GM19035 (cell line): ENCODE data around the gene VDAC1.
"Not testable (repeated sequence)": the region's sequence is repeated elsewhere in the genome, so short reads cannot be mapped to it uniquely, and the experiment has no call there.

Source experiments
- ATAC-seq: cut with Tn5 transposase; IDR thresholded peaks from one replicate; pipeline ENCODE4 v1.9.1; 2021; ENCODE audit not compliant: unreplicated experiment

Gene VDAC1

DNA sequence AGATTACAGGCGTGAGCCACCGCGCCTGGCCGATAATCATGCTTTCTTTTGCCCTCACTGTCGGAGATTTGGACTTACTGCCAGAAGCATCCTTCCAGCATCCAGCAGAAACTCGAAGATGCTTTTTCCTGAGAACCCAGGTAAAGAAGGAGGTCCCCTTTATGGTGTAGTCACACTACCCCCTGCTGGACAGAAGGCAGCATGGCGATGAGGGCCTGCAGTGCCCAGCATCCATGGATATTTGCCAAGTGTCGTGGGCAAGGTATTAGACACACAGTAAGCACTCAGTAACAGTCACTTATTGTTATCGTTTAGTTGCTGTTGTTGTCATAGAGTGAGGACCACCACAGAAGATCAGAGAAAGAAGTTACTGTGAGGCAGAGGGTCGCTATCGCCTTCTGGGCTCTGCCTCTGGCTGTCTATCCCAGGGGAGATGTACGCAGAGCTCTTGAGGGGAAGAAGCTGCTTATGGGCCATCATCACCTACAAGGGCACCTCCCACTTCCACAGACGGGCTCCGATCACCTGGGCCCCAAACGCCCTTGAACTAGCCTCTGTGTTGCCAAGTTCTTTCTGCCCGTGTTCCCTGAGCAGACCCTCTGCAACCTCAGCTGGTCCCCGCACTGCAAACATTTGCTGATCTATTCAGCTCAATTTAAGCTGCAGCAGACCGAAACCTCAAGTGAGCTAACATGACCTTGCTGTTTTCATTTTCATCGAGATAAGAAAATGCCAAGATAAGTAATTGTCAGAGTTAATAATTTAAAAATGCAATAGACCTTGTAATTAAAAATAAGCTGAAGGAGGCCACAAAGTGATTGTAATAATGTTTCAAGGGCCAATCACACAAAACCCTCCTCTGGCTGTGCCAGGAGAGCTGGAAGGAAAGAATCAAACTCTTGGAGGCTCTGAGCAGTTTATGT lies 60.3 kb downstream of the VDAC1 start:
- ATAC-seq, result no peak

DNA sequence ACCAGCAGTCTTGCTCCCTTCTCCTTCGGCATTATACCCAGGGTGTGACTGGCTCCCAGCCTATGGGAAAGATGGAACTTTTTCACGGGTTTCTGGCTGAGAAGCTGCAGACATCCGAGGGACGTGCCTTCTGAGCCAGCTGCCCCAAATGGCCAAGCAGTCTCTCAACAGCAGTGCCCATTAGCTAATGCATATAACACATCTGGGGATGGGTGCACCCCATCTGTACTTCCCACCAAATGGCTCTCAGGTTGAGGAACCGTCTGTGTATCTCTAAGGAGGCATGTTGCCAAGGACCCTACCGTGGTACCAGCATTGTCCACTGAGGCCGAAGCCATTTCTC lies 61.3 kb downstream of the VDAC1 start:
- ATAC-seq, result no peak

GRCh38 chr5:133942614-133943474 lies 61.9 kb downstream of the VDAC1 start:
- ATAC-seq, result no peak

DNA sequence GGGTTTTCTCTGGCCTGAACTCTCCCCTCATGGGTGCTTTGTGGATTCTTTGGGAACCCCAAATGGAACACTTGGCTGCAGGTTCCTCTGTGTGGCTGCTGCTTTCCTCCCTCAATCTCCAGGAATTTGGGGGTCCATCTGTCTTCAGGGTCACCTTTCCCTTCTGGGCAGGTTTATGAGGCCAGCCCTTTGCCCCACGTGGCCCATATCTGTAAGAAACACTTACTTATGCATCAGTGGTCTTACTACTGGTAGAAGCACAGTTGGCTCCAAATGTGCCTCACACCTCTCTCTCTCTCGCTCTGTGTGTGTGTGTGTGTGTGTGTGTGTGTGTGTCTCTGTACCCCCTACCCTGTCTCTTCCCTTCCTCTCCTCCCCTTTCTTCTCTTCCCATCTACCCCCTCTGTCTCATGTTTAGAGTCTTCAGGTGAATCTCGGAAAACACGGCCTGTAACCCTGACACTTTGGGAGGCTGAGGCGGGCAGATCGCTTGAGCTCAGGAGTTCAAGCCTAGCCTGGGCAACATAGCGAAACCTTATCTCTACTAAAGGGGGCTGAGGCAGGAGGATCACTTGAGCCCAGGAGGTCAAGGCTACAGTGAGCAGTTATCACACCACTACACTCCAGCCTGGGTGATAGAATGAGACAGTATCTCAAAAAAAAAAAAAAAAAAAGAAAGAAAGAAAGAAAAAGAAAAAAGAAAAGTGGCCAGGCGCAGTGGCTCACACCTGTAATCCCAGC lies 63.1 kb downstream of the VDAC1 start:
- ATAC-seq, result no peak

DNA sequence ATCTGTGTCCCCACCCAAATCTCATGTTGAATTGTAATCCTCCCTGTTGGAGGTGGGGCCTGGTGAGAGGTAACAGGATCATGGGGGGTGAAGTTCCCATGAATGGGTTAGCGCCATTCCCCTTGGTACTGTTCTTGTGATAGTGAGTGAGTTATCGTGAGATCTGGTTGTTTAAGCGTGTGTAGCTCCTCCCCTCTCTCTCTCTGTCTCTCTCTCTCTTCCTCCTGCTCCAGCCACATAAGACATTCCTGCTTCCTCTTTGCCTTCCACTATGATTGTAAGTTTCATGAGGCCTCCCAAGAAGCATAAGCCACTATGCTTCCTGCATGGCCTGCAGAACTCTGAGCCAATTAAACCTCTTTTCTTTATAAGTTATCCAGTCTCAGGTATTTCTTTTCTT lies 65.1 kb downstream of the VDAC1 start:
- no peak for ATAC-seq

- no peak for ATAC-seq
These were observed 65.8 kb downstream of the VDAC1 start for GRCh38 chr5:133938929-133939328.

DNA sequence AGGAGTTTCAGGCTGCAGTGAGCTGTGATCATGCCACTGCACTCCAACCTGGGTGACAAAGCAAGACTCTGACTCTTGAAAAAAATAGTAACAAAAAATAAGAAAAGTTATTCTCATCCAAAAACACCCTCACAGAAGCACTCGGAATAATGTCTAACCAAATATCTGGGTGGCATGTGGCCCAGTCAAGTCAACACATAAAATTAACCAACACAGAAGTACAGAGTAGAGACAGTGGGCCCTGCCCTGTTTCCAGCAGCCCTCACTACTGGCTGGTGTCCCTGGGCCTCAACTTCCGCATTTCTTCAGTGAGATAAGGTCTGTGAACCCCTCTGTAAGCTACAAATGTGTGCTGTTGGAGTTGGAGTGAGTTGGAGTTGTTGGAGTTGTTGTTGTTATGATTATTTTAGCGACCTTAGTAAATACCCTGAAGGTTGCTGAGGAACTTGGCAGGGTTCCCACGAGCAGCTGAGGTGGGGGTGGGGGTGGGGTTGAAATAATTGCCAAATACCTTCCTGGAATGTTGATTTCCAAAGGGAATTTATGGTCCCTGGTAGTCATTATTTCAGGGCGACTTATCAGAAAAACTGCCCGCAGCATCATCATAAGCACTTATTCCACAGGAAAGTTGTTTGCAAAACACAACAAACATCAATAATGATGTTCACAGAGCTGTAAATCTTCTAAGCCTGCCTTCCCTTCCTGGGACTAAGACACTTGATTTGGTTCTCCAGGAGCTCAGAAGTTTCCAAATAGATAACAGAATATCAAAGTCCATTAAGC lies 66.5 kb downstream of the VDAC1 start:
- ATAC-seq, result no peak

- not testable (repeated sequence) for ATAC-seq
These were observed 67.1 kb downstream of the VDAC1 start for GRCh38 chr5:133937628-133938027.

DNA sequence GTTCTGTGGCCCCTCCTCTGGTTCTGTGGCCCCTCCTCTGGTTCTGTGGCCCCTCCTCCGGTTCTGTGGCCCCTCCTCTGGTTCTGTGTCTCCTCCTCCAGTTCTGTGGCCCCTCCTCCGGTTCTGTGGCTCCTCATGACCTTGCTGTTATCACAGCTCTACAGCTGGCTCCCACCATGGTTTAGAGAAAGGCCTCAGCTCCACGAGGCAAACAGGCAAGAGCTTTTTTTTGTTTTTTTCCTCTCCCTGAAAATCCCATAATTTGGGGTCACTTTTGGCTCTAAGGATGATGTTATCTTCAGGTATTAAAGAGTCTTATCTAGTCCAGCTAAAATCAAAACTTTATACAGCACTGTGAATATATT lies 68.1 kb downstream of the VDAC1 start:
- no peak for ATAC-seq

- not testable (repeated sequence) for ATAC-seq
These were observed 68.7 kb downstream of the VDAC1 start for GRCh38 chr5:133935991-133936650.

DNA sequence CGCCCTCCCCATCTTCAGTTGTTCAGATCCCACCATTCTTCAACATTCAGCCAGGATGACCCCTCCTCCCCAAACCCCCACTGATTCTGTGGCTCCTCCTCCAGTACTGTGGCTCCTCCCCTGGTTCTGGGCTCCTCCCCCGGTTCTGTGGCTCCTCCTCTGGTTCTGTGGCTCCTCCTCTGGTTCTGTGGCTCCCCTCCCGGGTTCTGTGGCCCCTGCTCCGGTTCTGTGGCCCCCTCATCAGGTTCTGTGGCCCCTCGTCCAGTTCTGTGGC lies 69.2 kb downstream of the VDAC1 start:
- no peak for ATAC-seq

- peak; percentile 39 for ATAC-seq
These were observed 69.7 kb downstream of the VDAC1 start for GRCh38 chr5:133934822-133935666.

DNA sequence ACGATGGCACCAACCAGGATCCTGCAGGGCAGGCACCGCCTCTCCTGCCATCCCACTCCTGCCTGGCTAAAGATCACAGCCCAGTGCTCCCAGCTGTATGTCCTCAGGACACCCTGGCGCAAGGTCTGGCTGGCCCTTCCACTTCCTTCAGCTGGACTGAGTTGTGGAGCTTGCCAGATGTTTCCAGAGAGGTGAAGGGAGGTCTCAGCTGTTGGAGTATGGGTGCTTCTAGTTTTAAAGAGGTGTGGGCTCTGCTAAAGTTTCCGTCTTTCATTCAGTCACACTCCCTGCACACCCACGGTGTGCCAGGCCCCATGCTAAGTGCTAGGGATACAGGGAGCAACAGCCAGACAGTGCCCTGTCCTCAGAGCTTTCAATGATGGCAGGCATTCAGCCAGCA lies 70.5 kb downstream of the VDAC1 start:
- no peak for ATAC-seq

- ATAC-seq, result no peak
These were observed 71.0 kb downstream of the VDAC1 start for GRCh38 chr5:133933670-133934295.

- no peak for ATAC-seq
These were observed 71.6 kb downstream of the VDAC1 start for GRCh38 chr5:133933169-133933509.

DNA sequence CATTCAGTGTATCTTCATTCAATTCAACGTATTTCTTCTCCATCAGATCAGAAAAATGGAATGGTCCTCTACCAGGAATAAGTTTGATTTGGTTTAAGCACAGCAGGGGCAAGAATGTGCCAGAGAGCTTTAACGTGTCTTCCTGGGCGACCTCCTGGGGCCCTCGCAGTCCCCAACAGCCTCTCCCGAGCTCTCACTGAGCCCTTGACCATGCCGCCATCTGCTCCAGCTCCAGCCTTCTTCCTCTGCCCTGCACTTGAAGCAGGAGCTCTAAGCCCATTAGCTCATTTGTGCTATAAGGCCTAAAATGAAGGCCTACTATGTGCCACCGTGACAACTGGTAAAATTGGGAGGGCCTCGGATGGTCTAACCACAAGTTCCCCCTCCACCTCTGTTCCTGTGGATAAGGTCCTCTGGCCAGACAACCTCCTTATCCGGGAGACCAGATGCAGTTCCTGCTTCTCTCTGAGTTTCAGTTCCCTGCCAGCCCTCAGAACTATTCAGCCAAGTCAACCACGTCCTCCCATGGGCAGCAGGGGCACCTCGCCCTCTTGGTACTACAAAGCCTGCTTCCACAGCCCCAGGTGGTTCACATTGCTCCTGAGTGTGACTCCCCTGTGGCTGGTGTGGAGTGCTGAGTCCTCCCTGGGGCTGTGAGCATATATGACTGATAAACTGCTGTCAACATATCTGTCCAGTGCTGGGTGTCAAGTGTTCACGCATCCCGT lies 72.2 kb downstream of the VDAC1 start:
- ATAC-seq, result no peak

DNA sequence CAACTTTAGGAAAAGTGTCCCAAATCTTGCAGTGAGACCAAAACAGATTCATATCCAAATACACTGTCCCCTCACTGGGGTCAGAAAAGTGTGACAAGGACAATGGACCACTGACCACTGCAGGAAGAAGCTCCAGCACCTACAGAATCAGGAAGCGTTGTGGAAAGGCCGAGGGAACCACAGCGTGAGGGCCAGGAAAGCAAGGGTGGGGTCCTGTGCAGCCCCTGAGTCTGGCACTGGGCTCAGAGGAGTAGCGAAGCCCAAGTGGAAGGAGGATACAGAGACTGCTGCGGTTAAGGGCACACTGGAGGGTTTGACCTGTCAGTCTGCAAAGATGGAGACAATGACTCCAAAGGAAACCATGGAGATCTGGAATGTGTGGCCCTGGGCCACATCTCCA lies 73.2 kb downstream of the VDAC1 start:
- no peak for ATAC-seq

DNA sequence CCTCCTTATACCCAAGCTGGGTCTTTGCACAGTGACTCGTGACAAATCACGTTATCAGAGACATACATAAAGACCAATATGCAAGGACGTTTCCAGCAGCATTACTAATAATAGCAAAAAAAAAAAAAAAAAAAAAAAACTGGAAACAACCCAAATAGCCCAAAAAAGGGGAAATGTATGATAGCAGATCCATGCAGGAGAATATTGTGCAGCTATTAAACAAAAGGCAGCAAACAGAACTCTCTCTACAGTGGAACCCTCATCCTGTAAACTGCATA lies 74.0 kb downstream of the VDAC1 start:
- no peak for ATAC-seq
